Measurements from ENCODE around the gene PSTK. TPM values are rescaled to one million over a fixed set of nuclear protein-coding genes. Genes with fewer than 3 reads are reported as not detected.

Gene PSTK
- polyA plus RNA-seq, 10 donors: 3.4 to 7.2 (median 4.5) TPM

GRCh38 chr10:123019264-123019663, 39.1 kb downstream of the PSTK start:
- no peak for DNase-seq

- no peak for DNase-seq
These were observed 39.9 kb downstream of the PSTK start for GRCh38 chr10:123019941-123020703.

GRCh38 chr10:123021517-123021916, 41.3 kb downstream of the PSTK start:
- no peak for DNase-seq

GRCh38 chr10:123024540-123024939, 44.3 kb downstream of the PSTK start:
- DNase-seq: no peak

GRCh38 chr10:123026302-123026701, 46.1 kb downstream of the PSTK start:
- no peak for DNase-seq

GRCh38 chr10:123027861-123028260, 47.7 kb downstream of the PSTK start:
- no peak for DNase-seq

GRCh38 chr10:123031124-123031523, 50.9 kb downstream of the PSTK start:
- no peak for DNase-seq

GRCh38 chr10:123034332-123034731, 54.1 kb downstream of the PSTK start:
- no peak for DNase-seq

GRCh38 chr10:123035467-123036086, 55.4 kb downstream of the PSTK start:
- DNase-seq: no peak

GRCh38 chr10:123038782-123039631, 58.8 kb downstream of the PSTK start:
- no peak for DNase-seq

GRCh38 chr10:123039632-123039930, 59.4 kb downstream of the PSTK start:
- DNase-seq: no peak

Other genes starting within 250 kb of the PSTK start
- gene CUZD1, start 134.5 kb upstream of the PSTK start, polyA plus RNA-seq (ENCODE audit: insufficient read length in 10 of 10): 1 to 10 TPM in 8 of 10 donors, under 1 TPM in 2; 0.59 to 1.9 (median 1.3) TPM
- gene FAM24B, start 100.8 kb upstream of the PSTK start, polyA plus RNA-seq (ENCODE audit: insufficient read length in 10 of 10): 1 to 10 TPM; 1.4 to 6.6 (median 2.5) TPM
- not detected for gene FAM24A, start 69.8 kb upstream of the PSTK start, polyA plus RNA-seq (ENCODE audit: insufficient read length in 10 of 10)
- gene C10orf88, start 26.2 kb upstream of the PSTK start, polyA plus RNA-seq (ENCODE audit: insufficient read length in 10 of 10): 10 to 100 TPM in 8 of 10 donors, 1 to 10 TPM in 2; 9.0 to 16.4 (median 13.3) TPM
- 10 to 100 TPM; 11.4 to 20.5 (median 16.0) TPM for gene IKZF5, start 28.4 kb downstream of the PSTK start, polyA plus RNA-seq (ENCODE audit: insufficient read length in 10 of 10)
- gene ACADSB, start 28.6 kb downstream of the PSTK start, polyA plus RNA-seq (ENCODE audit: insufficient read length in 10 of 10): 10 to 100 TPM in 6 of 10 donors, 1 to 10 TPM in 4; 8.2 to 15.7 (median 11.0) TPM
- gene HMX3, start 155.6 kb downstream of the PSTK start, polyA plus RNA-seq (ENCODE audit: insufficient read length in 10 of 10): not detected
- gene HMX2, start 167.7 kb downstream of the PSTK start, polyA plus RNA-seq (ENCODE audit: insufficient read length in 10 of 10): not detected
- gene BUB3, start 174.0 kb downstream of the PSTK start, polyA plus RNA-seq (ENCODE audit: insufficient read length in 10 of 10): 10 to 100 TPM; 47.3 to 78.5 (median 61.4) TPM

Measured in muscle of back (tissue), 11 donors.